GM19043 (cell line): ENCODE data around the gene UBB.
"Not testable (repeated sequence)": the region's sequence is repeated elsewhere in the genome, so short reads cannot be mapped to it uniquely, and the experiment has no call there.

Experiments used
- ATAC-seq: cut with Tn5 transposase; IDR thresholded peaks from one replicate; pipeline ENCODE4 v1.9.1; 2021; ENCODE audit warnings: low read depth; ENCODE audit not compliant: unreplicated experiment

Gene UBB

DNA sequence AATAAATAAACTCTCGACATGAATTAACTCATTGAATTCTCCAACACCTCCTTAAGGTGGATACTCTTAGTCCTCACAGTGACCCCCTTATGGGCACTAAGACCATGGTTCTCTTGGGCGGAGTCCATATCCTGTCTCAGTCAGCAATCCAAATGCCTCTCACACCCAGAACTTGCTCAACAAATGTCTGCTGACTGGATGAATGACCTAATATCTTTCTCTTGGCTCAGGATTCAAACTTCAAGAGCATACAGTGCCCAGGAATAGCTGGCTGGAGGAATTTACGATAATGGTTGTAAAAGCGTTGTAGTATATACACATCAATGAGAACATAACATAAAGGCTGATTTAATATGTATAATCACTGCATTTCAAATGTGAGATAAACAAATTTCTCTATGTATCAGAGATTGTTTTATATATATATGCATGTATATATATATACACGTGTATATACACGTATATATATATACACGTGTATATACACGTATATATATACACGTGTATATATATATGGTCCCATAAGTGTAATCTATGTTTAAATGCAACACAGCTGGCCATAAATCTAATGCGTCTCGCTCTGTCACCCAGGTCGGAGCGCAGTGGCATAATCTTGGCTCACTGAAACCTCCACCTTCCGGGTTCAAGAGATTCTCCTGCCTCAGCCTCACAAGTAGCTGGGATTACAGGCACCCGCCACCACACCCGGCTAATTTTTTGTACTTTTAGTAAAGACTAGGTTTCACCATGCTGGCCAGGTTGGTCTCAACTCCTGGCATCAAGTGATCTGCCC, 6.5 kb upstream of the UBB start:
- ATAC-seq, result no peak

DNA sequence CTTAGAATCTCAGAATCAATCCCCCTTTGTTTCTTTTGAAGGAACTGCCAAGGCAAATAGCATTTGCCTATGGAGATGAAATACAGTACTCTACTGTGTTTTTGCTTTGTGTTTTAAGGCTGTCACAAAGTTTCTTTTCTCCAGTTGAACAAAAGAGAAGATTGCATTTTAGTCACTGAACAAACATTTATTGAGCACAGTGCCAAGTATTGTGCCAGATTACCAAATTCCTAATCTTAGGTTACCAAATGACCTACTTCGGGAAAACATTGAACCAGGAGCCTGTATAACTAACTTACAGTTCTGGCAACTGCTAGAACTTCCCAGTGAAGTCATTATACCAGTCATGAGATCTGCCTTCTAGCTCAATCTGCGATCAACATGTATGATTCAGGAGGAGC, 3.0 kb upstream of the UBB start:
- ATAC-seq, result no peak

DNA sequence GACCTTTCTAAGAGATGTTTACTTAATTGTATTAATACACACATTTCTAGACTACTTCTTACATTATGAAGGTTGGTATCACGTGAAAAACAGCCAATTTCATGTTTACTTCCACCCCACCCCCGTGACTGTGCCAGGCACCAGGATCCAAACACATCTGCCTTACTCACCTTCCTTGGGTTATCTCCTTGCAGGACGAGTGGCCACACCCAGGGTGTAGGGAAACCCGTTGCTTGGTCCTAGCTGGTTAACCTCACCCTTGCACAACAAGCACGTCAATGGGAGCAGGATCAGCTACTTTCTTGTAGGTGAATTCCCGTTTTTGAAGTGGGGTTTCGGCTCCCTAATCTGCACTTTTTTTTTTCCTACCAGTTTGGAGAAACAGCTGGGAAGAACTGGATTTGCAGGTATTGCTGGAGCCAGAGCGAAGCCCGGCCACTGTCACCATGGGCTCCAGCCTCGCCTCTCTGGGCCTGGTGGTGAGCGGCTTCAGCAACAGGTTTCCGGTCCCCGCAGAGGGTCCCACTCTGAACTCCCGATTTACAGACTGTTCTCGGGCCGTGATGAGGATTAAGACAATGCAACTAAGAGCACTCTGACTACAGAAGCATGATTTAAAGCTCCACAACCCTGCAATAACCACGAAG, 2.1 kb upstream of the UBB start:
- ATAC-seq, result no peak

DNA sequence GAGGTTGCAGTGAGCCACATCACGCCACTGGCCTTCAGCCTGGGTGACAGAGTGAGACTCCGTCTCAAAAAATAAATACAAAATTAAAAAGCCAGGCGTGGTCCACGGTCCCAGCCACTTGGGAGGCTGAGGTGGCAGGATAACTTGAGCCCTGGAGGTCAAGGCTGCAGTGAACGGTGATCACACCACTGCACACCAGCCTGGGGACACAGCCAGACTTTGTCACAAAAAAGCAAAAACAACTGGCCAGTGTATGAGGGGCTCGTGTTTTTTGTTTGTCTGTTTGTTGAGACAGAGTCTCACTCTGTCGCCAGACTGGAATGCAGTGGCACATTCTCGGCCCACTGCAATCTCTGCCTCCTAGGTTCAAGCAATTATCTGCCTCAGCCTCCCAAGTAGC, 1.2 kb upstream of the UBB start:
- ATAC-seq, result no peak

DNA sequence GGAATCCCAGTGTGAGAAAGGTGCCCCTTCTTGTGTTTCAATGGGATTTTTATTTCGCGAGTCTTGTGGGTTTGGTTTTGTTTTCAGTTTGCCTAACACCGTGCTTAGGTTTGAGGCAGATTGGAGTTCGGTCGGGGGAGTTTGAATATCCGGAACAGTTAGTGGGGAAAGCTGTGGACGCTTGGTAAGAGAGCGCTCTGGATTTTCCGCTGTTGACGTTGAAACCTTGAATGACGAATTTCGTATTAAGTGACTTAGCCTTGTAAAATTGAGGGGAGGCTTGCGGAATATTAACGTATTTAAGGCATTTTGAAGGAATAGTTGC, 567 bp downstream of the UBB start:
- no peak for ATAC-seq

DNA sequence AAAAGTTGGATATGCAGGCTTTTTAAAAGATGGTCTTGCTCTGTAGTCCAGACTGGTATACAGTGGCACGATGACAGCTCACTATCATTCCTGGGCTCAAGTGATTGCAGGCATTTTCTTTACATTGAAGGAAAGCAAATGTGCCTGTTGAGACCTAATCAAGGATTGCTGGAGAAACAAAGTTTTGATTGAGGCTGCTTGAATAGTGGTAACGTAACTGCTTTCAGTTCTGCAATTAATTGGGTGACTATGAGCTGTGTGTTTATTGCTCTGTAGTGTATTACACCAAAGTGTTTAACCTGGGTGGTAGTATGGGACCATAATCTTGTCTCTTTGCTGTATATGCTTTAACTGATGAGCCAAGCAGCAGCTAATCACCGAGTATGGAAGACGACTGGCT, 2.3 kb downstream of the UBB start:
- ATAC-seq, result no peak

DNA sequence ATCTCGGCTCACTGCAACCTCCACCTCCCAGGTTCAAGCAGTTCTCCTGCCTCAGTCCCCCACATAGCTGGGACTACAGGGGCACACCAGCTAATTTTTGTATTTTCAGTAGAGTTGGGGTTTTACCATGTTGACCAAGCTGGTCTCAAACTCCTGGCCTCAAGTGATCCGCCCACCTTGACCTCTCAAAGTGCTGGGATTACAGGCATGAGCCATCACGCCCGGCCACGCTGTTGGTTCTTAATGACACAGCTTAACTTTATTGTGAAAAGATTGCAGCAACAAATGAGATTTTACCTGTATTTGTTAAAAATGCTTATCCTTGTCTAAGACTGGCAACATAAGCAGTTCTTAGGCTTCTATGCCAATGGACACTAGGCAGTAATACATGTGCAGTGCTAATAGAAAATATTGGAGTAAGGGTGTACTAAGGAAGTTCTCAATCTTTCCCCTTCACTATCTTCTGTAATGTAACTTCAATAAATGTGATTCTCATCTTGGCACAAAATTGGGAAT, 2.9 kb downstream of the UBB start:
- ATAC-seq, result no peak

DNA sequence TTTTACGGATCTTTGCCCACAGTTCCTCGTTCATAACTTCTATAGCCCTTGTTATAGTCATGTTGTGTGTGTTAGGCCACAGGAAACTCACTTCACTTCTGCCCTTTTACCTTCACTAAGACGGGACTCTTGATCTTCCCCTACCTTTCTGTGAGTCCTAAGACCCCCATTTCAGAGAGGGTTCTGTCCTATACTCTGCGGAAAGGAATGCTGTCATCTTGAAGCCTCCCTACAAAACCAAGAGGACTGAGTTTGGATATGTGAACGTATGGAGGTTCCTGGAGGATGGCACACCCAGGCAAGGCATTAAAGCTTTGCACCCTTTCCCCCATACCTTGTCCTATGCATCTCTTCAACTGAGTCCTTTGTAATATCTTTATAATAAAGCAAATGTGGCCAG, 3.7 kb downstream of the UBB start:
- no peak for ATAC-seq

DNA sequence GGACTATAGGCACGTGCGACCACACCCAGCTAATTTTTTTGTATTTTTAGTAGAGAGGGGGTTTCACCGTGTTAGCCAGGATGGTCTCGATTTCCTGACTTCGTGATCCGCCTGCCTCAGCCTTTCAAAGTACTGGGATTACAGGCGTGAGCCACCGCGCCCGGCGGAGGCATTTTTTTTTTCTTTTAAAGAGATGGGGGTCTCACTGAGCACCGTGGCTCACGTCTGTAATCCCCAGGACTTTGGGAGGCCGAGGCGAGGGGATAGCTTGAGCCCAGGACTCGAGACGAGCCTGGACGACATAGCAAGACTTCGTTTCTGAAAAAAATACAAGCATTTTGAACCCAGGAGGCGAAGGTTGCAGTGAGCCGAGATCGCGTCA, 5.2 kb downstream of the UBB start:
- ATAC-seq, result not testable (repeated sequence)

DNA sequence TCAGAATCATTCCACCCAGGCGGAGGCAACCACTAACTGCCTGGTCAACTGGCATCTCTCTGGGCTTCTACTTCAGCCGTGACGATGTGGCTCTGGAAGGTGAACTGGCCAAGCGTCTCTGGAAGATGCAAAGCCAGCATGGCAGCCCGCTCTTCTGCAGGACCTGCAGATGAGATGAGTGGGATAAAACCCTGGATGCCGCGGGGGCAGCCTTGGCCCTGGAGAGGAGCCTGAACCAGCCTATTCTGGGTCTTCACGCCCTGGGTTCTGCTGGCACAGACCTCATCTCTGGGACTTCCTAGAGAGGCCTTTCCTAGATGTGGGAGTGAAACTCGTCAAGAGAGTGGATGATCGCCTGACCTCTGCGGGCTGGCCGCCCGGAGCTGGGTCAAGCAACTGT, 10.6 kb downstream of the UBB start:
- no peak for ATAC-seq

DNA sequence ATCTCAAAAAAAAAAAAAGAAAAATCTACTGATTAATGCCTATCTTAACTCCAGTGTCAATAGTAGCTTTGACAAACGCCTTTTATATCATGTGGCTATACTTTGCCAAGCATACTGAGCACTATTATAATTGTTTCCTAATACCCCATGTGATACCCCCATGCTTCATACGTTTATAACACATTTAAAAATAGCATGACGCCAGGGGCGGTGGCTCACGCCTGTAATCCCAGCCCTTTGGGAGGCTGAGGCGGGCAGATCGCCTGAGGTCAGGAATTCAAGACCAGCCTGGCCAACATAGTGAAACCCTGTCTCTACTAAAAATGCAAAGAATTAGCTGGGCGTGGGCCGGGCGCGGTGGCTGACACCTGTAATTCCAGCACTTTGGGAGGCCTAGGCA, 11.6 kb downstream of the UBB start:
- not testable (repeated sequence) for ATAC-seq

DNA sequence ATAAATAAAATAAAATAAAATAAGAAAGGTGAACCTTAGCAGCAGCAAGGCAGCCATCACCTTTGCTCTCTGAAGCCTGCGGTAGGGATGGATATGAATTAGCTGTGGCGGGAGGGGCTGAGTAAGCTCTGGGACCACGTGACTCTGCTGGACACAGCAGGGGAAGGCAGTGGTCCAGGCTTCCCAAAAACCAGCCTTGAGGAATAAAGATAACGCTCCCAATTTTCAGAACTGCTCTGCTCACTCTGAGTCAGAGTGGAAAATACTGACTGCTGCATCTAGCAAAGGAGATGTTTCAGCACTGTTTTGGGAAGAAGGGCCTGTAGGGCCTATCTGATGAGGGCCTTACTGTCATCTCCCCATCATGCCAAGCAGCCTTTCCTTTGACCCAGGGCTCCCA, 15.0 kb downstream of the UBB start:
- not testable (repeated sequence) for ATAC-seq

DNA sequence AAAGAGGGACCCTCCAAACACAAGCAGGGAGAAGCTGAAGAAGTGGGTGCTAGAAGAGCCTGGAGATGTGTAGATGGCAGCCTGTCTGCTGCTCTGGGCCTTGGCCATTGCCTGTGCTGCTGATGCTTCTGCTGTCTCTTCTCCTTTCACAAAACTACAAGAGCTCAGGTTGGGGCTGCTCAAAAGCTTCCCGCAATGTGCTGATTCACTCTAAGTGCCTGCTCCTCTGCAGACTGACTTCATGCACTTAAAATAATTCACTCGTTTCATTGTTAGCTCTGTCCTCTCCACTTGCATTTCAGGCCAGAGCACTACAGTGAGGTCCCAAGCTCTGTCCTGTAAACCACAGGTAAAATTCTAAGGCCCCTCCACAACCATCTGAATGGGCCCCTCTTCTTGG, 15.8 kb downstream of the UBB start:
- ATAC-seq, result not testable (repeated sequence)

DNA sequence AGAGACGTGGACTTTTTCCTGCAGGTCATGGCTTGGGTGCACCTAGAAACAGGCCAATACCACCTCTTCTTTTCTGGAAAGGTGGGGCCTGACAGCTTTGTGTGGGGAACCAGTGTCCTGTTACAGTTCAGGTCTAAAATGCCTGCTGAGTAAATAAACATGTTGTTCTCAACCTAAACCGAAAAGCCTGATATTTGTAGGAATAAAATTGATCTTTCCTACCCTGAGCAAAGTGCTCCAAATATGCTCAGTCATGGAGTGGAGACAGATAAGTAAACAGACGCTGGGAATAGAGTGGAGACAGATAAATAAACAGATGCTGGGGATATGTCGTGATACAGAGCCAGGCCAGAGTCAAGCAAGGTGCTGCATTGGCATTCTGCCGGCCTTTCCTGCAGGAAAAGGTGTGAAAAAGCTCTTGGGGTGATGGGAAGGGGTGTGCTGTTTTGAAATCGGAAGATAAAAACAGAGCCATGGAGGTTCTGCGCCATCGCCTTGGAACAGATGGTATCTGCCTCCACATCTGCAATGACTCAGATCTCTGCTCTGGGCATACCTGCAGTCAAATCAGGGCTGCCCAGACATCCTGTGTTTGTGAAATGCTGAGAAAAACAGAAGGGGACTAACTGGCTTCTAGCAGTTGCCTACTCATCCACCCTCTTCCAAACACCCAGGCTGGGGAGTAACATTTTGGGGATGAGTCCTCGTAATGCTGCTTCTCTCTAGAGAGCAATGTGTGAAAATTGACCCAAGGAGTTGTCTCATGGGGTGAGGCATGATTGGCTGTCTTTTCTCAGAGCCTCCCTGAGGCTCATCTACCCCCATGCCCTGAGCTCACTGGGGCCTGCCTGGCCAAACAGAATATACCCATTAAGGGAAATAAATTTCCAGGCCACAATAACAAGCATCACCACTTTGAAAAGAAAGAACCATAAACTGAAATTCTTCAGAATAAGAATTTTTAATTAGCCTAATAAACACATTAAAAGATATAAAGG, 17.7 kb downstream of the UBB start:
- ATAC-seq, result peak; percentile 64

DNA sequence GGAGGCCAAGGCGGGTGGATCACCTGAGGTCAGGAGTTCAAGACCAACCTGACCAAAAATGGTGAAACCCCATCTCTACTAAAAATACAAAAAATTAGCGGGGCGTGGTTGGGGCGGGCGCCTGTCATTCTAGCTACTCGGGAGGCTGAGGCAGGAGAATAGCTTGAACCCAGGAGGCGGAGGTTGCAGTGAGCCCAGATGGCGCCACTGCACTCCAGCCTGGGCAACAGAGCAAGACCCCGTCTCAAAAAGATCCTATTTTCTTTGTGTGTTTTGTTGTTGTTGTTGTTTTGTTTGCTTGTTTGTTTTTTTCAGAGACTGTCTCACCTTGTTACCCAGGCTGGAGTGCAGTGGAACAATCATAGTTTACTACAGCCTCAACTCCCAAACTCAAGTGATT, 23.0 kb downstream of the UBB start:
- ATAC-seq, result not testable (repeated sequence)

DNA sequence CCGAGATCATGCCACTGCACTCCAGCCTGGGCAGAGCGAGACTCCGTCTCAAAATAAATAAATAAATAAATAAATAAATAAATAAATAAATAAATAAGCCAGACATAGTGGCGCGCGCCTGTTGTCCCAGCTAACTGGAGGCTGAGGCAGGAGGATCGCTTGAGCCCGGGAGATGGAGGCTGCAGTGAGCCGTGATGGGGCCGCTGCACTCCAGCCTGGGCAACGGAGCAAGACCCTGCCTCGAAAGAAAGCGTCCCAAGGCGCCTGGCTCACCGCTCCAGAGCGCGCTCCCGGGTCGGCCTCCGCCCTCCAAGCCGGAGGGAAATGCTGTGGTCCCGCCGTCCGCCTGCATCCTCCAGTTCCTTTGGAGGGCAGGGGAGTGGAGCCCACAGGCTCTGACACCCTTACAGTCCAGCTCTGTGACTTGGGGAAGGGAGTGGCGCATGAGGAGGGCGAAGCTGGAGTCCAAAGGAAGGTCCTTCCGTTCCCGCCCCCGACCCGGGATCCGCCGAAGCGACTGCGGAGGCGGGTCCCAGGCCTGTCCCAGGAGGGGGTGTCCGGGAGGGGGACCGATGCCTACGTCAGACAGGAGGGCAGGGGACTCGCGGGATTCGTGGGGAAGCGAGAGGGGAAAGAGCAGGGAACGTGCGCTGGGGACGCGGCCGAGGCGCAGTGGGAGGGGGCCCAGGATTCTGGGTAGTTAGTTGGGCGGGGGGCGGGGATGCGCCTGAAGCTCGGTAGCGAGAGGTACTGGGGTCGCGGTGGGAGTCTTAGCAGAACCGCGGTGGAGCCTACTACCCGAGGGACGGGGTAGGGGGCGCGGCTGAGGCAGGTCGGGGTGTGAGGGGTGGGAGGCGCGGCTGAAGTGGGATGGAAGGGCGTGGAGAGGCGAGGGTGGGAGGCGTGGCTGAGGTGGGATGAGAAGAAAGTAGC, 26.1 kb downstream of the UBB start:
- ATAC-seq, result no peak

DNA sequence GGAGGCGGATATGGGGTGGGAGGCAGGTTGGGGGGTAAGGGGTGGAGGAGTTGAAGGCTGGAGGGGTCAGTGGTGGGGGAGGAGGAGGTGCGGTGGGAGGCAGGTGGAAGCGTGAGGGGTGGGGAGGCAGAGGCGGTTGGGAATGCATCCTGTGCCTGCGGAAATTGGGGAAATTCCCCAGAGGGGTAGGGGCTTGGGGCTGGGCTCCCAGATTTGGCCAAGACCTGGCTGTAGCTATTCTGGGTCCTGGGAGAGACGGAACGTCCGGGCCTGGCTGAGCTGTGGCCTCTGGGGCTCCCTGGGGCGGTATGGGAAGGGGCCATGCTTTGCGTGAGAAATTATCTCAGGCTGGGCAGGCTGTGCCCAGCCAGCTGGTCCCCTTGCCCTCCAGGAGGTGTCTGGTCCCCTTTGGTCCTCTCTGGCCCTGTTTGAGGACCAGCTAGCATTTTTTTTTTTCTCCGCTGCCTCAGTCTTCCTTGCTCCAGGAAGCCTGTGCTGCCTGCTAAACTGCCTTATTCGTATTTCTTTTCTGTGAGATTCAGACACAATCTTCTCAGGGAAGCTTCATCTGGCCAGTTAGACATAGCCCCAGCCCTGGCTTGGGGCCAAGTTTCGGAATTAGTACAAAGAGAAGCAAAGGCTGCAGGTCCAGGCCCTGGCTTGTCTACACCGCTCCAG, 27.2 kb downstream of the UBB start:
- ATAC-seq, result peak; percentile 84

DNA sequence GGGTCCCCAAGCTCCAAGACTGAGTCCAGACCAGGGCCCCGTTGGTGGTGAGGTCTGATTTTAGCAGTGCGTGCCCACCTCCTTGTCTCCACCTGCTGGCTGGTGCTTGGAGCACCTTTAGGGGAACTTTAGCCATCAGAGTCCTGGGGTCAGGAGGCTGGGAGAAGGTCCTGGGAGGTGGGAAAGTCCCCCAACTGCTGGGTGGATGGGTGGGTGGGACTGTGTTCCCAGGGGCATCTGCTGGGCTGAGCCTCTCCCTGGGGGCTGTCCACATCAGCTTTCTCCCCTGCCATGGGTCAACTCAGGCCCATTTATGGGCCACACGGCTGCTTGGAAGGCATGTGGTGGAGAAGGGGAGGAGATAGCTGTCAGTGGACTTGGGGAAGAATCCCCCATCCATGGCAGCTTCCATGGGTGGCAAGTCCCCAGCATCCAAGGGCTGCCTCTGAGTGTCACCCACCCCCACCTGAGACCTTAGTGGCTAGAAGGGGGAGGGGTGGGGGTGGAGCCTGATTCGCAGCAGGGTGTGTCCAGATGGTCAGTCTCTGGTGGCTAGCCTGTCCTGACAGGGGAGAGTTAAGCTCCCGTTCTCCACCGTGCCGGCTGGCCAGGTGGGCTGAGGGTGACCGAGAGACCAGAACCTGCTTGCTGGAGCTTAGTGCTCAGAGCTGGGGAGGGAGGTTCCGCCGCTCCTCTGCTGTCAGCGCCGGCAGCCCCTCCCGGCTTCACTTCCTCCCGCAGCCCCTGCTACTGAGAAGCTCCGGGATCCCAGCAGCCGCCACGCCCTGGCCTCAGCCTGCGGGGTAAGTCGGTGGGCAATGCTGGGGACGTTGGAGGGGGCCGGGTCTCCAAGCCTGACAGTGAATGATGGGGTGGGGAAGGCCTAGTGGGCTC, 34.4 kb downstream of the UBB start, which contains the start of gene TRPV2:
Gene TRPV2 (plus strand): TSS at position 541 of the 894 bp plus-strand sequence. CDS start 2,098 bp downstream, outside the sequence.
- no peak for ATAC-seq
